Measurements from ENCODE around the gene THEMIS. TPM values are rescaled to one million over a fixed set of nuclear protein-coding genes. Genes with fewer than 3 reads are reported as not detected.

THEMIS gene
- total RNA-seq, 1 donor from 2014 or later = not detected

DNA sequence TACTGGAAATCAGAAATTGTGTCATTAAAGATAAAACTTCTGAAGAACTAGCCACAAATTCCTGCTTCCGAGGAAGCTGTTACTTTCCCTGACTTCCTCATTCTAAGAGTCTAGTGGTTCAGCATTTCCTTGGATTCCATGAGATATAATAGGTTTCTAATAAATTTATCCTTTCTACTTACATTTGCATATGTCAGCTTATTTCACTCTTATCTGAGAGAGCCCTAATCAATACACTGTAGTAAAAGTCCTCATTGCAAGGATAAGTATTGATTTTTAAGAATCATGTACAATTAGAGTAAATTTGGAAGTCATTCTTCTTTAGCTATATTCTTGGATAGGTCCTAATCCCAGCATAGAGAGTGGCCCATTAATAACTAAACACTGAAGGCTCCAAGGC is 16.9 kb upstream of the THEMIS start:
- H3K9me3 ChIP-seq (ENCODE audit: low read depth) = no peaks in the 10 kb centered on the region
- no peaks in the 10 kb centered on the region for H3K4me1 ChIP-seq
- no peak for DNase-seq (ENCODE audit: low spot score)
- no peaks in the 10 kb centered on the region for H3K4me1 Mint-ChIP-seq
- H3K27me3 Mint-ChIP-seq (ENCODE audit: insufficient read depth, low read depth) = no peaks in the 10 kb centered on the region
- H2AFZ ChIP-seq (replicated peaks) = no peak overlapping the region
- no peaks in the 10 kb centered on the region for H3K36me3 ChIP-seq
- H3K4me3 Mint-ChIP-seq = no peak overlapping the region
- H3F3A ChIP-seq (ENCODE audit: low read depth) = no peaks in the 10 kb centered on the region
- H3K27ac ChIP-seq = no peak overlapping the region
- H3K27me3 ChIP-seq = no peaks in the 10 kb centered on the region
- H3K9me3 Mint-ChIP-seq = no peaks in the 10 kb centered on the region
- no peaks in the 10 kb centered on the region for H4K20me1 ChIP-seq (ENCODE audit: low read depth)
- no peak overlapping the region for H3K4me2 ChIP-seq
- no peak overlapping the region for H3K4me3 ChIP-seq
- no peak overlapping the region for H3K27ac Mint-ChIP-seq
- H3K9ac ChIP-seq = no peak overlapping the region
- TF ChIP-seq, protein P1, sequence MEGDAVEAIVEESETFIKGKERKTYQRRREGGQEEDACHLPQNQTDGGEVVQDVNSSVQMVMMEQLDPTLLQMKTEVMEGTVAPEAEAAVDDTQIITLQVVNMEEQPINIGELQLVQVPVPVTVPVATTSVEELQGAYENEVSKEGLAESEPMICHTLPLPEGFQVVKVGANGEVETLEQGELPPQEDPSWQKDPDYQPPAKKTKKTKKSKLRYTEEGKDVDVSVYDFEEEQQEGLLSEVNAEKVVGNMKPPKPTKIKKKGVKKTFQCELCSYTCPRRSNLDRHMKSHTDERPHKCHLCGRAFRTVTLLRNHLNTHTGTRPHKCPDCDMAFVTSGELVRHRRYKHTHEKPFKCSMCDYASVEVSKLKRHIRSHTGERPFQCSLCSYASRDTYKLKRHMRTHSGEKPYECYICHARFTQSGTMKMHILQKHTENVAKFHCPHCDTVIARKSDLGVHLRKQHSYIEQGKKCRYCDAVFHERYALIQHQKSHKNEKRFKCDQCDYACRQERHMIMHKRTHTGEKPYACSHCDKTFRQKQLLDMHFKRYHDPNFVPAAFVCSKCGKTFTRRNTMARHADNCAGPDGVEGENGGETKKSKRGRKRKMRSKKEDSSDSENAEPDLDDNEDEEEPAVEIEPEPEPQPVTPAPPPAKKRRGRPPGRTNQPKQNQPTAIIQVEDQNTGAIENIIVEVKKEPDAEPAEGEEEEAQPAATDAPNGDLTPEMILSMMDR (IDR thresholded peaks at IDR 0.05) = no peak
- TF ChIP-seq EZH2 (IDR thresholded peaks at IDR 0.05) (no peak), EZH2phosphoT487 (IDR thresholded peaks at IDR 0.05) (no peak)
- no peaks in the 10 kb centered on the region for H3K79me2 ChIP-seq (ENCODE audit: low read depth)
- H3K36me3 Mint-ChIP-seq = no peaks in the 10 kb centered on the region

DNA sequence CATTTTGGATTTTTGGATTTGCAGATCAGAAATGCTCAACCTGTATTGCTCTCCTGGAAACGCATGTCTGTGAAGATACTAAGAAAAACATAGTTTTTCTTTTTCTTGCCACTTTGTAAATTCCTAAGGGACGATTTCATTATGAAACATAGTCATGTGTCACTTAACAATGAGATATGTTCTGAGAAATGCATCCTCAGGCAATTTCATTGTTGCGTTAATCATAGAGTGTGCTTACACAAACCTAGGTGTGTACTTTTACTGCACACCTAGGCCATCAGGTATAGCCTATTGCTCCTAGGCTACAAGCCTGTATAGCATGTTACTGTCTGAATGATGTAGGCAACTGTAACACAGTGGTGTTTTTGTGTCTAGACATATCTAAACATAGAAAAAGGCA is 13.4 kb upstream of the THEMIS start:
- no peaks in the 10 kb centered on the region for H3K27me3 Mint-ChIP-seq (ENCODE audit: insufficient read depth, low read depth)
- no peaks in the 10 kb centered on the region for H3K4me1 Mint-ChIP-seq
- H3F3A ChIP-seq (ENCODE audit: low read depth) = no peaks in the 10 kb centered on the region
- TF ChIP-seq, protein P1 (IDR thresholded peaks at IDR 0.05) = no peak
- TF ChIP-seq EZH2 (IDR thresholded peaks at IDR 0.05) (no peak), EZH2phosphoT487 (IDR thresholded peaks at IDR 0.05) (no peak)
- no peak overlapping the region for H3K27ac ChIP-seq
- H3K4me3 ChIP-seq = no peak overlapping the region
- H3K79me2 ChIP-seq (ENCODE audit: low read depth) = no peaks in the 10 kb centered on the region
- no peaks in the 10 kb centered on the region for H3K9me3 Mint-ChIP-seq
- no peak for DNase-seq (ENCODE audit: low spot score)
- H3K27me3 ChIP-seq = no peaks in the 10 kb centered on the region
- H4K20me1 ChIP-seq (ENCODE audit: low read depth) = no peaks in the 10 kb centered on the region
- no peaks in the 10 kb centered on the region for H3K36me3 Mint-ChIP-seq
- H2AFZ ChIP-seq (replicated peaks) = no peak overlapping the region
- no peaks in the 10 kb centered on the region for H3K36me3 ChIP-seq
- no peak overlapping the region for H3K4me2 ChIP-seq
- no peak overlapping the region for H3K4me3 Mint-ChIP-seq
- no peak overlapping the region for H3K27ac Mint-ChIP-seq
- H3K9ac ChIP-seq = no peak overlapping the region
- H3K4me1 ChIP-seq = no peaks in the 10 kb centered on the region
- H3K9me3 ChIP-seq (ENCODE audit: low read depth) = no peaks in the 10 kb centered on the region

DNA sequence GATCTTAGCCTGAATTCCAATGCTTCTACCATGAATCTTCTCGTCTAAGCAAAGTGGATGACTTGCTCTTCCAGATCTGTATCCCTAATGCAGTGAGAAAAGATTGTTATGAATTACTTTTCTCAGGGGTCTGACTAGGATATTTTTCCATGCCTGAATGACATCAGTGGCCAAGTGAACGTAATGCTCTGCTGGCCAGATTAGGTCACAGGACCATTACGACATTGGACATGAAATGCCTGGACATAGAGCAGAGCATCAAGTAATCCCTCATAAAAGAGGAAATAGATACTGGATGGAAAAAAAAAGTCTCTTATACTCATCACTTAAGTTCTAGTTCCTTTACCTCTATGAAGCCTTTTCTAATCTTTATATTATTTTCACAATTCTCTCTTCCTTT is 12.1 kb upstream of the THEMIS start:
- no peaks in the 10 kb centered on the region for H3K27me3 ChIP-seq
- H3K36me3 ChIP-seq = no peaks in the 10 kb centered on the region
- no peaks in the 10 kb centered on the region for H3K9me3 ChIP-seq (ENCODE audit: low read depth)
- H3K9ac ChIP-seq = no peak overlapping the region
- TF ChIP-seq EZH2phosphoT487 (IDR thresholded peaks at IDR 0.05) = no peak
- Mint-ChIP-seq H3K4me1 (no peaks in the 10 kb centered on the region), H3K4me3 (no peak overlapping the region), H3K27me3 (ENCODE audit: insufficient read depth, low read depth) (no peaks in the 10 kb centered on the region), H3K9me3 (no peaks in the 10 kb centered on the region), H3K27ac (no peak overlapping the region), H3K36me3 (no peaks in the 10 kb centered on the region)
- H3K27ac ChIP-seq = no peak overlapping the region
- no peak for DNase-seq (ENCODE audit: low spot score)
- no peaks in the 10 kb centered on the region for H3F3A ChIP-seq (ENCODE audit: low read depth)
- H3K4me3 ChIP-seq = no peak overlapping the region
- H3K4me2 ChIP-seq = no peak overlapping the region
- H3K4me1 ChIP-seq = no peaks in the 10 kb centered on the region
- H3K79me2 ChIP-seq (ENCODE audit: low read depth) = no peaks in the 10 kb centered on the region
- no peaks in the 10 kb centered on the region for H4K20me1 ChIP-seq (ENCODE audit: low read depth)
- no peak overlapping the region for H2AFZ ChIP-seq (replicated peaks)

DNA sequence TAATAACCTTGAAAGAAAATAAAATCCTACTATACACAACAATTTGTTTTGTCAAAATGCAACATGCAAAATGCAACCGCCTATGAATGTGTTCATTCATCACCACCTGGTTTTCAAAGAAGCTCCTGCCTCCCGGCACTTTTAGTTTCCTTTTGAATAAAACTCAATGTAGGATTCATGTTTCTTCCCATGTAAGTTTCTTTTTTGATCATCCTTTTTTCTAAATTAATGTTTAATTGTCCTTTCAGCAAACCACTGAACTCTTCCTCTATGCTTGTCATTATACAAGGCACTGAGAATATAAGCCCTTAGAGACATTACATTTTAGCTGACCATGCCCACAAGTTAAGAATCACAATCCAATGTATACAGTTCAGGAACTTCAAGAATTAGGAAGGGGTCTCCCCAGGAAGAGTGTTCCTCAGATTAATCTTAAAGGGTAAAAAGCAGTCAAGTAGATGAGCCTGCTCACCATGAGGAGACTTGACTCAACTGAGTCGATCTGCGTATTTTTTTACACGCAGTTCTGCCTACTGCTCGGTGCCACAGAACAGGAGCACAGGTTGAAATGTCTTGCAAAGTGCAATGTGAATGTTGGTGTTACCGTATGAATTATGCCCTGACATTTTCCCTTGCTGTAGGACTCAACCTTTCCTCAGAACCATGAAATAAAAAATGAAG is 7.2 kb upstream of the THEMIS start:
- H3K36me3 ChIP-seq = no peaks in the 10 kb centered on the region
- Mint-ChIP-seq H3K27ac (no peak overlapping the region), H3K36me3 (no peaks in the 10 kb centered on the region)

More for the DNA sequence above, 7.2 kb upstream of the THEMIS start:
- TF ChIP-seq EZH2phosphoT487 (IDR thresholded peaks at IDR 0.05) (no peak), EZH2 (IDR thresholded peaks at IDR 0.05) (no peak)
- TF ChIP-seq, protein P1 (IDR thresholded peaks at IDR 0.05) = no peak
- H3K9ac ChIP-seq = no peak overlapping the region
- Mint-ChIP-seq H3K9me3 (no peaks in the 10 kb centered on the region), H3K4me3 (no peak overlapping the region), H3K4me1 (no peaks in the 10 kb centered on the region), H3K27me3 (ENCODE audit: insufficient read depth, low read depth) (no peaks in the 10 kb centered on the region)
- no peak overlapping the region for H3K4me2 ChIP-seq
- no peaks in the 10 kb centered on the region for H3K27me3 ChIP-seq
- no peak overlapping the region for H3K4me3 ChIP-seq
- H2AFZ ChIP-seq (replicated peaks) = no peak overlapping the region
- no peak for DNase-seq (ENCODE audit: low spot score)
- H3K4me1 ChIP-seq = peaks cover 8% of the 10 kb centered on the region
- no peaks in the 10 kb centered on the region for H4K20me1 ChIP-seq (ENCODE audit: low read depth)
- no peaks in the 10 kb centered on the region for H3F3A ChIP-seq (ENCODE audit: low read depth)
- H3K27ac ChIP-seq = no peak overlapping the region
- H3K9me3 ChIP-seq (ENCODE audit: low read depth) = no peaks in the 10 kb centered on the region
- H3K79me2 ChIP-seq (ENCODE audit: low read depth) = no peaks in the 10 kb centered on the region
